ENCODE measurements around the gene DSCAM. TPM values are rescaled to one million over a fixed set of nuclear protein-coding genes. Genes with fewer than 3 reads are reported as not detected.

The DSCAM gene
- polyA plus RNA-seq, 1 experiment, result 0.10 TPM

DNA sequence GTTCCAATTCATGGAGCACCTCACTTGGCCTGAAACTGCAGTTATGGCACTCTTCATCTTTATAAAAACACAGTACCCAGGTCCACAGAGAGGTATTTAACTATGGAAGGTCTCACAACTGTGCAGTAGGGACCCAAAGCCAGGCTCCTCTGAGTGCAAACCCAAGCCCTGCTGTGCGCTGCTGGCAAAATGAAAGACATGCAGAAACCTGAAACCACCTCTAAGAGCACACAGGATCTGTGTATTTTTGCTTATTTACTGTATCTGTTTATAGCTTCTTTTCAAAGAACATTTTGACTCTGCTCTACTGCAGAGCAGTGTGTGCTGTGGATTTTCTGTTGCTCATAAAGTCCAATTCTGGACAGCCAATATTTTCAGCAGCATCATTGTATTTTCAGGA, 166.6 kb downstream of the DSCAM start:
- ChIA-PET POLR2A (no interaction called here), CTCF (no interaction called here)
- H3K36me3 ChIP-seq (ENCODE audit: control insufficient read depth, insufficient read depth, low read length), result no peaks in the 10 kb centered on the region
- H3K4me3 ChIP-seq (ENCODE audit: low read depth, low read length), result no peak overlapping the region
- no peaks in the 10 kb centered on the region for H3K27me3 ChIP-seq (ENCODE audit: control insufficient read depth, insufficient read depth, low read length)
- TF ChIP-seq, protein P1, sequence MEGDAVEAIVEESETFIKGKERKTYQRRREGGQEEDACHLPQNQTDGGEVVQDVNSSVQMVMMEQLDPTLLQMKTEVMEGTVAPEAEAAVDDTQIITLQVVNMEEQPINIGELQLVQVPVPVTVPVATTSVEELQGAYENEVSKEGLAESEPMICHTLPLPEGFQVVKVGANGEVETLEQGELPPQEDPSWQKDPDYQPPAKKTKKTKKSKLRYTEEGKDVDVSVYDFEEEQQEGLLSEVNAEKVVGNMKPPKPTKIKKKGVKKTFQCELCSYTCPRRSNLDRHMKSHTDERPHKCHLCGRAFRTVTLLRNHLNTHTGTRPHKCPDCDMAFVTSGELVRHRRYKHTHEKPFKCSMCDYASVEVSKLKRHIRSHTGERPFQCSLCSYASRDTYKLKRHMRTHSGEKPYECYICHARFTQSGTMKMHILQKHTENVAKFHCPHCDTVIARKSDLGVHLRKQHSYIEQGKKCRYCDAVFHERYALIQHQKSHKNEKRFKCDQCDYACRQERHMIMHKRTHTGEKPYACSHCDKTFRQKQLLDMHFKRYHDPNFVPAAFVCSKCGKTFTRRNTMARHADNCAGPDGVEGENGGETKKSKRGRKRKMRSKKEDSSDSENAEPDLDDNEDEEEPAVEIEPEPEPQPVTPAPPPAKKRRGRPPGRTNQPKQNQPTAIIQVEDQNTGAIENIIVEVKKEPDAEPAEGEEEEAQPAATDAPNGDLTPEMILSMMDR (IDR thresholded peaks at IDR 0.05; ENCODE audit: insufficient read depth, low read depth, low read length), result no peak
- no peak for DNase-seq (ENCODE audit: low read depth)

DNA sequence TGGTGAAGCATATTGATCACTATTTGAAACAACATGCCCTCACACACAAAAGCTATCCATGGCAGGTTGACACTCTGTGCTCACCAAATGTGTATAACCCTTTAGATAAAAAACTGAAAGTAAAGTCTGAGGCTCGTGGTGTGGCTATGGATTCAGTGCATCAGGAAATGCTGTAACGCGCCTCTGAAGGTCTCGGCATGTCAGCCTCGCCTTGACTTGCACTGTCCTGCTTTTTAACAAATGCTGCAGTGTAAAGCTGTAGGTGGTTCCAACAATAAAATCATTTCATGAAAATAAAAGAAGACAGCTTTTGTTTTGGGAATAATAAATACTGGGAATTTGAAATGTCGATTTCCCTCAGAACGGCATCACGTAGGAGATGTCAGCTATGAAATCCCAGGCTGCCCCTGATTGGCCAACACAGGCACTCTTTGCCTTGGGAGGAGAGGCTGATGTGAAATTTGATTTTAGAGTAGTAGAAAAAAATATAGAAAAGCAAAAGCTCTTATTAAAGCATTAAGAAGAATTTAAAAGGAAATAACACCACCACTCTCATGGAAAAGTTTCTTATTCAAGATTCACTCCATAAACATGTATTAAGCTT, 168.2 kb downstream of the DSCAM start:
- CTCF ChIA-PET, result interaction anchor here (1.5 kb wide), 1 partner anchor 16 kb away, joined by 3 read pairs; no protein-coding TSS in a partner anchor
- POLR2A ChIA-PET, result no interaction called here
- Histone ChIP-seq H3K36me3 (ENCODE audit: control insufficient read depth, insufficient read depth, low read length) (no peaks in the 10 kb centered on the region), H3K4me3 (ENCODE audit: low read depth, low read length) (no peak overlapping the region), H3K27me3 (ENCODE audit: control insufficient read depth, insufficient read depth, low read length) (no peaks in the 10 kb centered on the region)
- no peak for DNase-seq (ENCODE audit: low read depth)
- TF ChIP-seq, protein P1 (IDR thresholded peaks at IDR 0.05; ENCODE audit: insufficient read depth, low read depth, low read length), result no peak

DNA sequence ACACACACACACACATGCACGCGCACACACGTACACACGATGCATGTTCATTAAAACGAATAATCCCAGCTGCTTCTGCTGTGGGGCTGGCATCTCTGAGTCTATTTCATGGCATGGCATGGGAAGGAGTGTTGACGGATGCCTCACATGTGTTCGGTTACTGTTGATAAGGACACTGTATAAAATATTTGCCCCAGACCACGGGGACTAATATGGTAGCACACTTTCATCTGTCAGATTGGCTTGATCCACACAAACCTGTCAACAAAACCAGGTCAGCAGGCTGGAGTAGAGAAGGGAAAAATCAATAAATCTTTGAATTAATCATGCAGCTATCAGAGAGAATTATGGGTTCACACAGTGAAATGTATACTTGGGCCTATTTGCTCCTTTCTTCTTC, 171.9 kb downstream of the DSCAM start:
- ChIA-PET CTCF (no interaction called here), POLR2A (no interaction called here)
- Histone ChIP-seq H3K27me3 (ENCODE audit: control insufficient read depth, insufficient read depth, low read length) (no peaks in the 10 kb centered on the region), H3K4me3 (ENCODE audit: low read depth, low read length) (no peak overlapping the region), H3K36me3 (ENCODE audit: control insufficient read depth, insufficient read depth, low read length) (no peaks in the 10 kb centered on the region)
- no peak for DNase-seq (ENCODE audit: low read depth)
- TF ChIP-seq, protein P1 (IDR thresholded peaks at IDR 0.05; ENCODE audit: insufficient read depth, low read depth, low read length), result no peak

DNA sequence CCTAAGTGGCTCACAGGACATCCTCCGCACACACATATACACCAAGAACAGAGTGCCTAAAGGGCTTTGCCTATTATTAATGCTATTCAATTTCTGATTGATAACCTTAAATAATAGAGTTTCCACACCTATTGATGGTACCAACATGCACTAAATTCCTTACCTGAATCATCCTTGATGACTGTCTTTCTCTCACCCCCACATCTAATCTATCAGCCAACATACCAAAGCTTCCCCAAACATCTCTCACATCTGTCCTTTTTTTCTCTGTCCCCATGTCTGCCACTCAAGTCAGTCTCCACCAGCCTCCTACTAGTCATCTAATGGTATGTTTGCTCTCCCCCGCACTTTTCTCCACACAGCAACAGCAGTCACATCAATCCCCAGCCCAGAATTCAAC, 174.4 kb downstream of the DSCAM start:
- Histone ChIP-seq H3K36me3 (ENCODE audit: control insufficient read depth, insufficient read depth, low read length) (no peaks in the 10 kb centered on the region), H3K27me3 (ENCODE audit: control insufficient read depth, insufficient read depth, low read length) (no peaks in the 10 kb centered on the region), H3K4me3 (ENCODE audit: low read depth, low read length) (no peak overlapping the region)
- no peak for DNase-seq (ENCODE audit: low read depth)
- ChIA-PET POLR2A (no interaction called here), CTCF (no interaction called here)
- TF ChIP-seq, protein P1 (IDR thresholded peaks at IDR 0.05; ENCODE audit: insufficient read depth, low read depth, low read length), result no peak

DNA sequence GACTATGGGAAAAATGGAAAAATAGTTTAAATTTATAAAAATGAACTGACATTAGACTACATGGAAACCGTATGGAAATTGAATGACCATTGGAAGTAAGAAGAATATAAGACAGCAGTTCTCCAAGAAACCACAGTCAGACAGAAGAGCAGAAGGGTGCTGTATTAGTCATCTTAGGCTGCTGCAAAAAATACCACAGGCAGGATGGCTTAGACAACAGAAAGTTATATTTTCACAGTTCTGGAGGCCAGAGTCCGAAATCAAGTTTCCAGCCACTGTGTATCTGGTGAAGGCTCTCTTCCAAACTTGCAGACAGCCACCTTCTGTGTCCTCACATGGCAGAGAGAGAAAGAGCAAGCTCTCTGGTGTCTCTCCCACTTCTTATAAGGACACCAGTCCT, 175.2 kb downstream of the DSCAM start:
- Histone ChIP-seq H3K36me3 (ENCODE audit: control insufficient read depth, insufficient read depth, low read length) (no peaks in the 10 kb centered on the region), H3K27me3 (ENCODE audit: control insufficient read depth, insufficient read depth, low read length) (no peaks in the 10 kb centered on the region), H3K4me3 (ENCODE audit: low read depth, low read length) (no peak overlapping the region)
- TF ChIP-seq, protein P1 (IDR thresholded peaks at IDR 0.05; ENCODE audit: insufficient read depth, low read depth, low read length), result no peak
- ChIA-PET POLR2A (no interaction called here), CTCF (no interaction called here)
- no peak for DNase-seq (ENCODE audit: low read depth)
